Keratinocyte (primary cell): ENCODE data around the gene AKR1C3. TPM values are rescaled to one million over a fixed set of nuclear protein-coding genes. Genes with fewer than 3 reads are reported as not detected.

Experiments
- DNase-seq: peaks from one replicate; pipeline ENCODE4 v3.0.0-alpha.2; 2011; ENCODE audit warnings: low read depth, missing footprints, low spot score
- FAIRE-seq: peaks from 2 replicates; lab custom pipeline; 2011; peaks lifted over from hg19 to GRCh38; lab: Jason Lieb, UNC
- H2AFZ ChIP-seq: 2 replicates; pipeline ENCODE4 v1.6.0; 2012; ENCODE audit warnings: low read length, control low read depth, inconsistent platforms; ENCODE audit not compliant: control insufficient read depth
- H3K27ac ChIP-seq: 2 replicates; pipeline ENCODE4 v1.5.1; 2011; ENCODE audit warnings: low read length; ENCODE audit not compliant: control insufficient read depth, insufficient read depth
- H3K27me3 ChIP-seq: 3 replicates; pipeline ENCODE4 v1.6.0; 2011; ENCODE audit warnings: low read length; ENCODE audit not compliant: control insufficient read depth, insufficient read depth; ENCODE audit errors: extremely low read depth
- H3K36me3 ChIP-seq, 2 experiments: 2 replicates in 1 of 2; 3 replicates in 1 of 2; pipeline ENCODE4 v1.5.1; 2011; ENCODE audit warnings: low read length in 2 of 2, mild to moderate bottlenecking in 1 of 2; ENCODE audit not compliant: control insufficient read depth in 2 of 2, insufficient read depth in 2 of 2; ENCODE audit errors: extremely low read depth in 1 of 2
- H3K4me1 ChIP-seq: 3 replicates; pipeline ENCODE4 v1.5.1; 2011; ENCODE audit warnings: low read length; ENCODE audit not compliant: control insufficient read depth, insufficient read depth; ENCODE audit errors: extremely low read depth
- H3K4me2 ChIP-seq: 3 replicates; pipeline ENCODE4 v1.6.0; 2011; ENCODE audit warnings: low read depth, low read length; ENCODE audit not compliant: control insufficient read depth, insufficient read depth; ENCODE audit errors: extremely low read depth
- H3K4me3 ChIP-seq, 3 experiments: fragments of 200-600 bp in 1 of 3; sonication (generic) in 1 of 3; 2 replicates in 2 of 3; 3 replicates in 1 of 3; pipeline ENCODE4 v1.5.1; 2011 to 2016; ENCODE audit warnings: low read length in 3 of 3, mild to moderate bottlenecking in 3 of 3, control low read depth in 2 of 3, inconsistent platforms in 1 of 3, low read depth in 1 of 3, mixed read lengths in 1 of 3, mixed run types in 1 of 3, moderate library complexity in 1 of 3; ENCODE audit not compliant: control insufficient read depth in 2 of 3, insufficient read depth in 2 of 3; ENCODE audit errors: extremely low read depth in 1 of 3
- H3K79me2 ChIP-seq: 2 replicates; pipeline ENCODE4 v1.6.0; 2012; ENCODE audit warnings: low read length; ENCODE audit not compliant: control insufficient read depth, insufficient read depth
- H3K9ac ChIP-seq: 3 replicates; pipeline ENCODE4 v1.6.0; 2011; ENCODE audit warnings: low read length; ENCODE audit not compliant: control insufficient read depth, insufficient read depth; ENCODE audit errors: extremely low read depth
- H3K9me1 ChIP-seq: 3 replicates; pipeline ENCODE4 v1.6.0; 2011; ENCODE audit warnings: low read length; ENCODE audit not compliant: control insufficient read depth, insufficient read depth; ENCODE audit errors: extremely low read depth
- H3K9me3 ChIP-seq: 2 replicates; pipeline ENCODE4 v1.5.1; 2012; ENCODE audit warnings: low read depth, low read length; ENCODE audit not compliant: control insufficient read depth
- H4K20me1 ChIP-seq: 3 replicates; pipeline ENCODE4 v1.6.0; 2011; ENCODE audit warnings: low read length; ENCODE audit not compliant: control insufficient read depth, insufficient read depth; ENCODE audit errors: extremely low read depth
- EZH2 ChIP-seq: IDR thresholded peaks from one replicate; pipeline ENCODE4 v1.6.1; 2012; ENCODE audit warnings: inconsistent platforms, mild to moderate bottlenecking, low read length, moderate library complexity
- dilution Hi-C: fragments of 300-500 bp; cut with MboI; formaldehyde crosslinking; loops from one replicate; pipeline ENCODE4 v1.7.0; 2020; ENCODE audit warnings: low sequenced_read_pairs; ENCODE audit not compliant: extremely low pct_ligation_motif_present
- polyA plus RNA-seq, 5 experiments: library from polyadenylated mRNA; depleted of rRNA in 3 of 5; stranded (reverse) in 3 of 5; stranded (forward) in 1 of 5; unstranded in 1 of 5; fragments of >200 nt; gene quantifications; 1 replicate in 1 of 5; 2 replicates in 3 of 5; 3 replicates in 1 of 5; pipeline versions ENCODE4 v1.2.1 to v1.2.3, GENCODE V29; 2011 to 2012; ENCODE audit warnings: missing spikeins in 2 of 5, low read depth in 1 of 5, low replicate concordance in 1 of 5
- TF ChIP-seq, protein P1 (sequence below), 3 experiments: IDR thresholded peaks in 1 of 3; conservative IDR thresholded peaks in 1 of 3; optimal IDR thresholded peaks in 1 of 3; 2 replicates in 2 of 3; 3 replicates in 1 of 3; pipeline versions ENCODE3 to v1.5.1; 2011; ENCODE audit warnings: low read length in 3 of 3, mild to moderate bottlenecking in 3 of 3, moderate library complexity in 2 of 3, control low read depth in 1 of 3, inconsistent platforms in 1 of 3; ENCODE audit not compliant: insufficient read depth in 2 of 3; ENCODE audit errors: extremely low read depth in 1 of 3

AKR1C3 gene
- polyA plus RNA-seq, 1 donor (not counting 4 experiments of a cell fraction or from before 2014, with no cell fraction given): 27.3 TPM

DNA sequence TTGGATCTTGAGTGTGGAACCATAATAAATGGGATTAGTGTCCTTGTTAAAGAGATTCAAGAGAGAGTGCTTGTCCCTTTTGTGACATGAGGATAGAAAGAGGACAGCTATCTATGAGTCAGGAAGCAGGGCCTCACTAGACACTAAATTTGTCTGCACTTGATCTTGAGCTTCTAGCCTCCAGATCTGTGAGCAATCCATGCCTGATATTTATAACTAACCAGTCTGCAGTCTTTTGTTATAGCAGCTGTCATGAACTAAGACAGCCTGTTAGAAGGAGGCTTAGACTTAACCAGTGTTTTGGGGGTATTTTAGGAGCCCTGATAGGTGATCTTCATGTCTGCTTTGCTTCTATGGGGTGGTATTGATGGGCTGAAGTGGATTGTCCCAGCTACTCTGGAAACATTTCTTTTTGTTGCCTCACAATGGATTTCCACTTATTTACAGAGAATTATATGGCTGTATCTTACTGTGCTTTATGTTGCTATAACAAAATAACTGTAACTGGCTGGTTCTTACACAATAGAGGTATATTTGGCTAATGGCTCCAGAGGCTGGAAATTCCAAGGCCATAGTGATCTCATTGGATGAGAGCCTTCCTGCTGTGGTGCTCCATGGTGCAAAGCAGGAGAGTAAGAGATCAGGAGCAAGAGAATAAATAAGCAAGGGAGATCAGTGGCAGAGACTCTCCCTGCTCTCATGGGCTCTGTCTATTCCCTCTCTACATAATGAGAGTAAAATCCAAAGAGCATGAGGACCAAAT, 23.4 kb upstream of the AKR1C3 start:
- peak; percentile 29 for FAIRE-seq
- Histone ChIP-seq H3K9ac (no peak overlapping the region), H3K36me3 (no peaks in the 10 kb centered on the region), H3K27me3 (no peaks in the 10 kb centered on the region), H2AFZ (no peak overlapping the region), H3K79me2 (no peaks in the 10 kb centered on the region), H3K27ac (peak overlapping the region; percentile 63), H4K20me1 (no peaks in the 10 kb centered on the region), H3K4me3 (no peak overlapping the region), H3K4me1 (peaks cover 14% of the 10 kb centered on the region), H3K4me2 (no peak overlapping the region), H3K9me1 (no peaks in the 10 kb centered on the region), H3K9me3 (no peaks in the 10 kb centered on the region)
- dilution Hi-C loops: no loop called here
- TF ChIP-seq EZH2: no peak
- TF ChIP-seq, protein P1, sequence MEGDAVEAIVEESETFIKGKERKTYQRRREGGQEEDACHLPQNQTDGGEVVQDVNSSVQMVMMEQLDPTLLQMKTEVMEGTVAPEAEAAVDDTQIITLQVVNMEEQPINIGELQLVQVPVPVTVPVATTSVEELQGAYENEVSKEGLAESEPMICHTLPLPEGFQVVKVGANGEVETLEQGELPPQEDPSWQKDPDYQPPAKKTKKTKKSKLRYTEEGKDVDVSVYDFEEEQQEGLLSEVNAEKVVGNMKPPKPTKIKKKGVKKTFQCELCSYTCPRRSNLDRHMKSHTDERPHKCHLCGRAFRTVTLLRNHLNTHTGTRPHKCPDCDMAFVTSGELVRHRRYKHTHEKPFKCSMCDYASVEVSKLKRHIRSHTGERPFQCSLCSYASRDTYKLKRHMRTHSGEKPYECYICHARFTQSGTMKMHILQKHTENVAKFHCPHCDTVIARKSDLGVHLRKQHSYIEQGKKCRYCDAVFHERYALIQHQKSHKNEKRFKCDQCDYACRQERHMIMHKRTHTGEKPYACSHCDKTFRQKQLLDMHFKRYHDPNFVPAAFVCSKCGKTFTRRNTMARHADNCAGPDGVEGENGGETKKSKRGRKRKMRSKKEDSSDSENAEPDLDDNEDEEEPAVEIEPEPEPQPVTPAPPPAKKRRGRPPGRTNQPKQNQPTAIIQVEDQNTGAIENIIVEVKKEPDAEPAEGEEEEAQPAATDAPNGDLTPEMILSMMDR (optimal IDR thresholded peaks at IDR 0.05 in 1 of 3, IDR thresholded peaks at IDR 0.05 in 1 of 3, conservative IDR thresholded peaks at IDR 0.05 in 1 of 3; ENCODE audit: extremely low read depth in 1 of 3, insufficient read depth in 2 of 3, low read length in 3 of 3): no peak
- DNase-seq: no peak

DNA sequence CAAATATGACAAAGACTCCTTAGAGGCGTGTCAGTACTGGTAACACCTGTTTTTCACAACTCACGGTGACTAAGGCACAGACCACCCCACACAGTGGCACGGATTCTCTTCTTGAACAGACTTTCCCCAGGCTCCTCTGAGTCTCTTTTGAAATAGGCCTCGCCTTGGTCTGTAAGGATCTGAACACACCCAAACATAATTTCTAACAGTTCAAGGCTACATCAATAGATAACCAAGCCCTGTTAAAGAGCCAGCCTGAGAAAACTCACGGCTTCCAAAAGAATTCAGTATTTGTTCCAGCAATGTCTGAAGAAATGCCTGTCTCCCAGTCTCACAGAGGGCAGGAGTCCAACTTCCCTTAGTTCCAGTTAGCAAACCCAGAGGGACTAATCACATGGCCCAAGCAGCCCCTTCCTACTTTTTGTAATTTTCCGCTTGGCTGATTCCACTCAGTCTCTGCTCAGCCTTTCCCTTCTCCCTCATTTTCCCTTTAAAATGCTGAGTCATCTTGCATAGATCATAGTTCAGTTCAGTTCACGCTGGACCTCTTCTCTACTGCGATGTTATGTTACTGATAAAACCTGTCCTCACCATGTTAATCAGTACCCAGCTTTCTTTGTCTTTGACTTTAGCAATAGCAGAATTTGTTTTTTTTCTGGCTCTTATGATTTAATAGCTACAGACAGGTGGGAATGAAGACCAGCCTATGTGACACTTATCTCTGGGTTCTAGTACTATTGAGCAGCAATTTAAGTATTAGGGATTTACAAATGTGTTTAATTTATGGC, 22.6 kb upstream of the AKR1C3 start:
- peak overlapping the region; percentile 63 for H3K27ac ChIP-seq
- no peaks in the 10 kb centered on the region for H3K9me1 ChIP-seq
- DNase-seq: no peak
- dilution Hi-C loops: no loop called here
- H3K27me3 ChIP-seq: no peaks in the 10 kb centered on the region
- TF ChIP-seq, protein P1 (optimal IDR thresholded peaks at IDR 0.05 in 1 of 3, IDR thresholded peaks at IDR 0.05 in 1 of 3, conservative IDR thresholded peaks at IDR 0.05 in 1 of 3; ENCODE audit: extremely low read depth in 1 of 3, insufficient read depth in 2 of 3, low read length in 3 of 3): no peak
- TF ChIP-seq EZH2: no peak
- peak overlapping the region; percentile 59 for H3K4me2 ChIP-seq
- H3K4me1 ChIP-seq: peaks cover 14% of the 10 kb centered on the region
- FAIRE-seq: peak; percentile 88
- H2AFZ ChIP-seq: peak overlapping the region; percentile 62
- peak overlapping the region; percentile 36 for H3K9ac ChIP-seq
- H3K4me3 ChIP-seq: no peak overlapping the region
- no peaks in the 10 kb centered on the region for H3K36me3 ChIP-seq
- H3K79me2 ChIP-seq: no peaks in the 10 kb centered on the region
- no peaks in the 10 kb centered on the region for H3K9me3 ChIP-seq
- no peaks in the 10 kb centered on the region for H4K20me1 ChIP-seq
